ENCODE data around the gene SAP30. TPM values are rescaled to one million over a fixed set of nuclear protein-coding genes. Genes with fewer than 3 reads are reported as not detected.
A peak's percentile ranks its signal among the peaks of the same experiment; 100 is the strongest.

Gene SAP30
- total RNA-seq, 1 donor from 2014 or later, result 44.3 TPM

DNA sequence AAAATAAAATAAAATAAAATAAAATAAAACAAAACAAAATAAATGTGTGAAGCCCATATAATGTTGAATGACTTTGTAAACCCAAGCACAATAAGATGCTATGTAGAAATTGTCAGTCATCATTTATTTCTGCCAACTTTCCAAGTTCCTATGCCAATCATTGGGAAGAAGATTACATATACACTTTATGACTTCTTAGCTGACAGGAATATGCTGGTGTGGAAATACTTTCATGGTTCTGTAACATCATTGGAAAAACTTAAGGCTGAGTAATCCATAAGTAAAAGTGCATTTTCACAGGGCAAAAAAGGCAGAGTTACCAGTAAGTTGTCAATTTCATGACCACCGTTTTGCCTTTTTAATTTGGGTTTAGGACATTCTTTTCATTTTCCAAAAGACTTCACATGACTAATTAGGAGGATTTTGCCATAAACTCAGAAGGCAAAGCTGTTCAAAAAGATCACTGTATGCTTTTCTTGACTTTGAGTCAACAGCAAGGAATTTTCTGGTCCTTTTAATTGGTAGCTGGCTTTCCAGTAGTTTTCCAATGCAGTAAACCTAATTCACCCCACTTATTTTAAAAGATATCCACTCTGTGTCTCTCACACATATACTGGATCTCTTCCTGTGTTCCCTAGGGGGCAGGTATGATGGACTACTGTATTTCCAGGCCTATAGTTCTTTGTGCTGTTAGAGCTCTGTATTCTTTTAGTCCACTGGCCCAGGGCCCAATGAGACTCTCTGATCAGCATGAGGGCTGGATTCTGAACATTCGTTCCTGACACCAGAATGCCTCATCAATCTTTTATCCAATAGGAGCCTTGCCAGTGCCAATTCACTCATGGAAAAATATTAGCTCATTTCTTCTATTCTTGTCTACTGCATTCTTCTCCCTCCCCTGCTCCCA lies 54.4 kb downstream of the SAP30 start:
- peaks cover 4% of the 10 kb centered on the region for H3K4me1 Mint-ChIP-seq
- no peaks in the 10 kb centered on the region for H3K9me3 Mint-ChIP-seq
- no peak overlapping the region for H3K4me3 Mint-ChIP-seq
- peak overlapping the region; percentile 71 for H3K27ac Mint-ChIP-seq (ENCODE audit: unreplicated experiment)
- H3K27me3 Mint-ChIP-seq (ENCODE audit: low read depth), result no peaks in the 10 kb centered on the region
- TF ChIP-seq, protein P1, sequence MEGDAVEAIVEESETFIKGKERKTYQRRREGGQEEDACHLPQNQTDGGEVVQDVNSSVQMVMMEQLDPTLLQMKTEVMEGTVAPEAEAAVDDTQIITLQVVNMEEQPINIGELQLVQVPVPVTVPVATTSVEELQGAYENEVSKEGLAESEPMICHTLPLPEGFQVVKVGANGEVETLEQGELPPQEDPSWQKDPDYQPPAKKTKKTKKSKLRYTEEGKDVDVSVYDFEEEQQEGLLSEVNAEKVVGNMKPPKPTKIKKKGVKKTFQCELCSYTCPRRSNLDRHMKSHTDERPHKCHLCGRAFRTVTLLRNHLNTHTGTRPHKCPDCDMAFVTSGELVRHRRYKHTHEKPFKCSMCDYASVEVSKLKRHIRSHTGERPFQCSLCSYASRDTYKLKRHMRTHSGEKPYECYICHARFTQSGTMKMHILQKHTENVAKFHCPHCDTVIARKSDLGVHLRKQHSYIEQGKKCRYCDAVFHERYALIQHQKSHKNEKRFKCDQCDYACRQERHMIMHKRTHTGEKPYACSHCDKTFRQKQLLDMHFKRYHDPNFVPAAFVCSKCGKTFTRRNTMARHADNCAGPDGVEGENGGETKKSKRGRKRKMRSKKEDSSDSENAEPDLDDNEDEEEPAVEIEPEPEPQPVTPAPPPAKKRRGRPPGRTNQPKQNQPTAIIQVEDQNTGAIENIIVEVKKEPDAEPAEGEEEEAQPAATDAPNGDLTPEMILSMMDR (conservative IDR thresholded peaks at IDR 0.05), result no peak
- DNase-seq (ENCODE audit: low read depth, low spot score), result no peak
- H3K36me3 Mint-ChIP-seq (ENCODE audit: low read depth), result peaks cover 3% of the 10 kb centered on the region

DNA sequence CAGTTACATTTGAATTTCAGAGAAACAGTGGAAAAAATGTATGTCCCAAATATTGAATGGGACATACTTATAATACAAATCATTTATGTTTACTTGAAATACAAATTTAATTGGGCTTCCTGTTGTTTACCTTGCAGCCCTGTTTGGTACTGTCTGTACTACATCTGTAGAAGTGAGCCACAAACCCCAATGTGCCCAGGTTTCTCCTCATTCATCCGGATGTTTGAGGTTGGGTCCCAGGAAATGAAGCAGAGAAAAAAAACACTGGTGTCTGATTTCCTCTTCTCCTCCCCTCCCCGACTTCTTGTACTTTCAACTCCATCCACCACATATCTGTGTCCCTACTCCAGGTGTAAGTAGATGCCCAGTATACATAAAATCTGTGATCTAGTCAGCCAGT lies 55.3 kb downstream of the SAP30 start:
- Mint-ChIP-seq H3K9me3 (no peaks in the 10 kb centered on the region), H3K27ac (ENCODE audit: unreplicated experiment) (no peak overlapping the region), H3K4me3 (no peak overlapping the region), H3K27me3 (ENCODE audit: low read depth) (no peaks in the 10 kb centered on the region), H3K4me1 (no peaks in the 10 kb centered on the region), H3K36me3 (ENCODE audit: low read depth) (peaks cover 3% of the 10 kb centered on the region)
- DNase-seq (ENCODE audit: low read depth, low spot score), result no peak
- TF ChIP-seq, protein P1 (conservative IDR thresholded peaks at IDR 0.05), result no peak

Other genes starting within 250 kb of the SAP30 start
- gene GALNT7, start 202.1 kb upstream of the SAP30 start, total RNA-seq, result 34.5 and 36.2 TPM in 2 replicates
- 274 and 281 TPM in 2 replicates for gene HMGB2, start 36.6 kb upstream of the SAP30 start, total RNA-seq
- gene SCRG1, start 28.2 kb downstream of the SAP30 start, total RNA-seq, result 4.8 and 5.1 TPM in 2 replicates
- not detected in 2 replicates for gene HAND2, start 159.3 kb downstream of the SAP30 start, total RNA-seq